Mesodermal cell (in vitro differentiated cells): ENCODE results near the gene AUNIP.
A peak's percentile ranks its signal among the peaks of the same experiment; 100 is the strongest.

Source experiments
- H3K27ac ChIP-seq: 2 replicates; pipeline ENCODE4 v1.7.0; 2013; ENCODE audit warnings: mild to moderate bottlenecking, low read depth, low read length, moderate library complexity; ENCODE audit not compliant: severe bottlenecking
- H3K36me3 ChIP-seq: 2 replicates; pipeline ENCODE4 v1.7.1; 2013; ENCODE audit warnings: mild to moderate bottlenecking, low read length, moderate library complexity; ENCODE audit not compliant: control insufficient read depth, insufficient read depth
- H3K4me1 ChIP-seq: one replicate; pipeline ENCODE4 v1.7.1; 2013; ENCODE audit warnings: mild to moderate bottlenecking, low read length; ENCODE audit not compliant: insufficient read depth, control insufficient read depth, poor library complexity, severe bottlenecking
- H3K4me3 ChIP-seq: 2 replicates; pipeline ENCODE4 v1.7.0; 2013; ENCODE audit warnings: low read length, control low read depth, mild to moderate bottlenecking; ENCODE audit not compliant: insufficient read depth, poor library complexity, severe bottlenecking; ENCODE audit errors: extremely low read depth
- H3K9me3 ChIP-seq: 2 replicates; pipeline ENCODE4 v1.7.1; 2013; ENCODE audit warnings: mild to moderate bottlenecking, low read length, moderate library complexity; ENCODE audit not compliant: control insufficient read depth
- WGBS, 2 experiments: methylation state at CpG; one replicate each; pipeline ENCODE4 v1.1.5; 2013; ENCODE audit warnings: missing lambda C conversion rate in 2 of 2; ENCODE audit not compliant: insufficient coverage in 2 of 2; 5-methylcytosine and 5-hydroxymethylcytosine counted together

Gene AUNIP

GRCh38 chr1:25808481-25809244, 50.6 kb downstream of the AUNIP start:
- 94 to 97% methylated on average over 27 to 33 of the region's 34 CpGs for WGBS, 2 experiments
- Histone ChIP-seq H3K9me3 (no peaks in the 10 kb centered on the region), H3K4me1 (peaks cover 5% of the 10 kb centered on the region), H3K36me3 (peaks cover 53% of the 10 kb centered on the region), H3K4me3 (no peak overlapping the region), H3K27ac (no peak overlapping the region)

- H3K9me3 ChIP-seq, result no peaks in the 10 kb centered on the region
- peaks cover 48% of the 10 kb centered on the region for H3K36me3 ChIP-seq
- WGBS, 2 experiments, result 88 to 95% methylated on average over 15 to 20 of the region's 20 CpGs
- H3K4me1 ChIP-seq, result peaks cover 8% of the 10 kb centered on the region
- no peak overlapping the region for H3K27ac ChIP-seq
- no peak overlapping the region for H3K4me3 ChIP-seq
These were observed 51.5 kb downstream of the AUNIP start for GRCh38 chr1:25807480-25808390.

- WGBS, 2 experiments, result 95 to 100% methylated on average over 1 to 4 of the region's 4 CpGs
- H3K4me1 ChIP-seq, result peaks cover 8% of the 10 kb centered on the region
- H3K27ac ChIP-seq, result no peak overlapping the region
- H3K9me3 ChIP-seq, result no peaks in the 10 kb centered on the region
- peaks cover 39% of the 10 kb centered on the region for H3K36me3 ChIP-seq
- H3K4me3 ChIP-seq, result no peak overlapping the region
These were observed 52.8 kb downstream of the AUNIP start for GRCh38 chr1:25806418-25806817.

- Histone ChIP-seq H3K27ac (no peak overlapping the region), H3K9me3 (no peaks in the 10 kb centered on the region), H3K36me3 (peaks cover 34% of the 10 kb centered on the region), H3K4me3 (no peak overlapping the region), H3K4me1 (peaks cover 10% of the 10 kb centered on the region)
- 90 to 91% methylated on average over 3 of the region's 3 CpGs for WGBS, 2 experiments
These were observed 53.4 kb downstream of the AUNIP start for GRCh38 chr1:25805863-25806225.

- Histone ChIP-seq H3K27ac (no peak overlapping the region), H3K9me3 (no peaks in the 10 kb centered on the region), H3K4me1 (peaks cover 14% of the 10 kb centered on the region), H3K36me3 (peaks cover 29% of the 10 kb centered on the region), H3K4me3 (no peak overlapping the region)
- WGBS, 2 experiments, result 97 to 98% methylated on average over 8 to 10 of the region's 15 CpGs
These were observed 54.0 kb downstream of the AUNIP start for GRCh38 chr1:25804964-25805862.

GRCh38 chr1:25804244-25804963, 54.9 kb downstream of the AUNIP start:
- Histone ChIP-seq H3K27ac (no peak overlapping the region), H3K9me3 (no peaks in the 10 kb centered on the region), H3K4me3 (no peak overlapping the region), H3K36me3 (peaks cover 23% of the 10 kb centered on the region), H3K4me1 (peaks cover 16% of the 10 kb centered on the region)
- 100% methylated on average over 1 to 3 of the region's 10 CpGs for WGBS, 2 experiments

GRCh38 chr1:25803368-25803767, 55.9 kb downstream of the AUNIP start:
- Histone ChIP-seq H3K27ac (no peak overlapping the region), H3K4me3 (no peak overlapping the region), H3K4me1 (peaks cover 19% of the 10 kb centered on the region), H3K9me3 (no peaks in the 10 kb centered on the region), H3K36me3 (peaks cover 14% of the 10 kb centered on the region)
- 100% methylated on average over 1 of the region's 1 CpG; no CpG with 5 or more reads in 1 of the 2 experiments for WGBS, 2 experiments

GRCh38 chr1:25802915-25803314, 56.3 kb downstream of the AUNIP start:
- no peaks in the 10 kb centered on the region for H3K9me3 ChIP-seq
- WGBS, 2 experiments, result 83 to 85% methylated on average over 4 to 6 of the region's 6 CpGs

GRCh38 chr1:25800703-25801377, 58.4 kb downstream of the AUNIP start:
- Histone ChIP-seq H3K4me1 (peaks cover 19% of the 10 kb centered on the region), H3K4me3 (peak overlapping the region; percentile 54), H3K36me3 (peaks cover 3% of the 10 kb centered on the region), H3K27ac (no peak overlapping the region), H3K9me3 (no peaks in the 10 kb centered on the region)
- 75 to 79% methylated on average over 14 of the region's 15 CpGs for WGBS, 2 experiments

More at GRCh38 chr1:25802915-25803314, 56.3 kb downstream of the AUNIP start:
- H3K36me3 ChIP-seq, result peaks cover 14% of the 10 kb centered on the region
- no peak overlapping the region for H3K27ac ChIP-seq
- H3K4me1 ChIP-seq, result peaks cover 19% of the 10 kb centered on the region
- no peak overlapping the region for H3K4me3 ChIP-seq
